ENCODE results near the gene FTH1. TPM values are rescaled to one million over a fixed set of nuclear protein-coding genes. Genes with fewer than 3 reads are reported as not detected.
A peak's percentile ranks its signal among the peaks of the same experiment; 100 is the strongest.

FTH1 gene
- total and polyA plus RNA-seq, 2 of the 4 experiments (the other 2 are of a cell fraction), result 344 to 2,516 TPM

- TF ChIP-seq SMC3 (IDR thresholded peaks at IDR 0.05; ENCODE audit: low read depth, low read length), result no peak
These were observed 17.3 kb downstream of the FTH1 start, which contains the start of gene BEST1 (continued) for GRCh38 chr11:61950035-61950547.

GRCh38 chr11:61949169-61950034, 18.0 kb downstream of the FTH1 start:
- Histone ChIP-seq H3K27me3 (ENCODE audit: control insufficient read depth, insufficient read depth, low read length) (no peaks in the 10 kb centered on the region; the same call in 1 of the 2 replicates), H3K56ac (ENCODE audit: extremely low read depth, insufficient read depth, low read length) (peak overlapping the region; percentile 13; the same call in 1 of the 2 replicates), H3K9me3 (ENCODE audit: control insufficient read depth, insufficient read depth, low read length) (no peaks in the 10 kb centered on the region), H2AK5ac (ENCODE audit: low read depth, low read length) (peak overlapping the region; percentile 77; the same call in 1 of the 2 replicates), H3K4me2 (ENCODE audit: low read depth, low read length) (peak overlapping the region; percentile 47), H3K4me1 (ENCODE audit: control insufficient read depth, insufficient read depth, low read length) (peaks cover 9% of the 10 kb centered on the region; the same call in 1 of the 2 replicates), H3K14ac (replicated peaks; ENCODE audit: low read depth, low read length) (peak overlapping the region; percentile 57), H4K8ac (ENCODE audit: low read depth in 2 of 2, low read length in 2 of 2) (peak overlapping the region; percentile 84 to 90), H2AK9ac (replicated peaks; ENCODE audit: low read depth, low read length, poor library complexity) (peak overlapping the region; percentile 58), H3K23ac (ENCODE audit: low read depth, low read length) (peak overlapping the region; percentile 71), H2AFZ (replicated peaks; ENCODE audit: low read length, poor library complexity) (peak overlapping the region; percentile 65), H4K5ac (ENCODE audit: low read depth, low read length) (peak overlapping the region; percentile 11), H2BK5ac (ENCODE audit: low read depth, low read length, poor library complexity, severe bottlenecking) (no peak overlapping the region), H4K20me1 (ENCODE audit: insufficient read depth, low read length) (no peaks in the 10 kb centered on the region), H3K27ac (ENCODE audit: insufficient read depth, low read length) (peak overlapping the region; percentile 48), H3K79me1 (ENCODE audit: low read depth in 1 of 2, low read length in 2 of 2) (peaks cover 0 to 9% of the 10 kb centered on the region in 2 experiments; a peak in 1 of 4 replicates), H2BK20ac (ENCODE audit: low read depth, low read length) (peak overlapping the region; percentile 78), H2BK15ac (ENCODE audit: low read depth, low read length) (peak overlapping the region; percentile 61), H3K18ac (ENCODE audit: low read depth, low read length) (peak overlapping the region; percentile 3; the same call in 1 of the 2 replicates), H2BK120ac (ENCODE audit: low read depth, low read length) (peak overlapping the region; percentile 92), H3K9me1 (ENCODE audit: insufficient read depth, low read length) (peaks cover 15% of the 10 kb centered on the region), H3K36me3 (ENCODE audit: control insufficient read depth, insufficient read depth, low read length) (no peaks in the 10 kb centered on the region), H4K91ac (ENCODE audit: insufficient read depth, low read depth, low read length) (peak overlapping the region; percentile 95), H3K9ac (ENCODE audit: low read depth, low read length) (peak overlapping the region; percentile 27), H3K4ac (ENCODE audit: low read depth, low read length) (peak overlapping the region; percentile 93), H3K4me3 (ENCODE audit: insufficient read depth, low read depth, low read length) (no peak overlapping the region)
- intact Hi-C loops (cut with micrococcal nuclease), result no loop called here
- no TSS peak for BruUV-seq (replicated peaks)
- peak; percentile 92 for ATAC-seq (ENCODE audit: low read depth)
- no CpG with 5 or more reads among the region's 9 CpGs for WGBS, 2 experiments (ENCODE audit: extremely low coverage in 2 of 2, insufficient read length in 1 of 2)
- in situ Hi-C loops (cut with MboI; ENCODE audit: low sequenced_read_pairs), result loop anchor here (5.0 to 10.0 kb wide), 3 partner anchors 52 to 152 kb away; no protein-coding TSS in a partner anchor
- ChIA-PET CTCF (interaction anchor here (0.7 to 2.1 kb wide), 7 partner anchors 50 to 159 kb away, joined by 3 to 22 read pairs (median 4); no protein-coding TSS in a partner anchor), POLR2A (ENCODE audit: unreplicated experiment) (interaction anchor here (0.6 to 1.2 kb wide), 7 partner anchors 15 to 133 kb away, joined by 3 to 6 read pairs (median 4); no protein-coding TSS in a partner anchor)
- dilution Hi-C loops (cut with HindIII; ENCODE audit: low sequenced_read_pairs, unreplicated experiment), result no loop called here
- DNase-seq, result peak; percentile 98
- no peak for TF ChIP-seq CTCF (conservative IDR thresholded peaks at IDR 0.05; ENCODE audit: low read depth, low read length)
- peak; percentile 98 for TF ChIP-seq CEBPB (IDR thresholded peaks at IDR 0.05; ENCODE audit: low read depth, low read length)
- TF ChIP-seq MAFK (IDR thresholded peaks at IDR 0.05; ENCODE audit: low read depth, low read length), result peak; percentile 43
- peak; percentile 67; the same call in 1 of the 2 replicates for TF ChIP-seq POLR2A (IDR thresholded peaks at IDR 0.05; ENCODE audit: low read depth, low read length)
- TF ChIP-seq NFE2L2 (IDR thresholded peaks at IDR 0.05; ENCODE audit: low read depth, low read length), result no peak
- TF ChIP-seq MXI1 (IDR thresholded peaks at IDR 0.05; ENCODE audit: borderline replicate concordance, low read depth, low read length), result no peak
- TF ChIP-seq BHLHE40 (IDR thresholded peaks at IDR 0.05; ENCODE audit: low read depth, low read length), result 0 out of 2 replicates have a peak, but pooled peaks have one; percentile 8
- no peak for TF ChIP-seq ELK1 (IDR thresholded peaks at IDR 0.05; ENCODE audit: borderline replicate concordance, low read depth, low read length)
- TF ChIP-seq MAZ (IDR thresholded peaks at IDR 0.05; ENCODE audit: borderline replicate concordance, low read depth, low read length), result peak; percentile 47; the same call in 1 of the 2 replicates

Measured in IMR-90 (cell line).